ENCODE data around the gene PTPRM. TPM values are rescaled to one million over a fixed set of nuclear protein-coding genes. Genes with fewer than 3 reads are reported as not detected.

Gene PTPRM
- total RNA-seq, 1 donor from 2014 or later, result 63.2 TPM

GRCh38 chr18:7840411-7840810 is 273.3 kb downstream of the PTPRM start:
- TF ChIP-seq, protein P1, sequence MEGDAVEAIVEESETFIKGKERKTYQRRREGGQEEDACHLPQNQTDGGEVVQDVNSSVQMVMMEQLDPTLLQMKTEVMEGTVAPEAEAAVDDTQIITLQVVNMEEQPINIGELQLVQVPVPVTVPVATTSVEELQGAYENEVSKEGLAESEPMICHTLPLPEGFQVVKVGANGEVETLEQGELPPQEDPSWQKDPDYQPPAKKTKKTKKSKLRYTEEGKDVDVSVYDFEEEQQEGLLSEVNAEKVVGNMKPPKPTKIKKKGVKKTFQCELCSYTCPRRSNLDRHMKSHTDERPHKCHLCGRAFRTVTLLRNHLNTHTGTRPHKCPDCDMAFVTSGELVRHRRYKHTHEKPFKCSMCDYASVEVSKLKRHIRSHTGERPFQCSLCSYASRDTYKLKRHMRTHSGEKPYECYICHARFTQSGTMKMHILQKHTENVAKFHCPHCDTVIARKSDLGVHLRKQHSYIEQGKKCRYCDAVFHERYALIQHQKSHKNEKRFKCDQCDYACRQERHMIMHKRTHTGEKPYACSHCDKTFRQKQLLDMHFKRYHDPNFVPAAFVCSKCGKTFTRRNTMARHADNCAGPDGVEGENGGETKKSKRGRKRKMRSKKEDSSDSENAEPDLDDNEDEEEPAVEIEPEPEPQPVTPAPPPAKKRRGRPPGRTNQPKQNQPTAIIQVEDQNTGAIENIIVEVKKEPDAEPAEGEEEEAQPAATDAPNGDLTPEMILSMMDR (conservative IDR thresholded peaks at IDR 0.05; ENCODE audit: low read depth, low read length), result no peak
- H3K4me3 ChIP-seq (ENCODE audit: low read depth, low read length), result no peak overlapping the region

GRCh38 chr18:7844017-7844416 is 276.9 kb downstream of the PTPRM start:
- TF ChIP-seq, protein P1 (conservative IDR thresholded peaks at IDR 0.05; ENCODE audit: low read depth, low read length), result no peak
- DNase-seq (ENCODE audit: low read depth), result no peak
- H3K4me3 ChIP-seq (ENCODE audit: low read depth, low read length), result no peak overlapping the region

More at GRCh38 chr18:7840411-7840810, 273.3 kb downstream of the PTPRM start:
- DNase-seq (ENCODE audit: low read depth), result no peak

DNA sequence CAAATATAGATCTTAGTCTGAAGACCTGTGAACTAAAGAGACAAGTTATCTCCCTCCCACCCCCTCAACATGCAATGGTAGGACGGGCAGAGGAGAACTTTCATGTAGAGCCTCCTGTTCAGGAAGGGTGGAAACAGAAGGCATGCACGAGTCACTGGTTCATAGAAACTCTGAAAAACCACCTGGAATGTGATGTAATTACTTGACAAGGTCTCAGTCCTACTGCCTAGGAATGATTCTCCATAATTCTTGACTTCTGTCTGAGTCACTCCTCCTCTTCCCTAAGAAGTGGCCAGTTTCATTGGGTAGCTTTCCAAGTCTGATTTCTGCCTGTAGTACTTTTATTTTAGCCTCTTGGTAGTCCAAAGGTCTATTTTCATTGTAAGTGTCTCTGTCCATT is 277.3 kb downstream of the PTPRM start:
- TF ChIP-seq, protein P1 (conservative IDR thresholded peaks at IDR 0.05; ENCODE audit: low read depth, low read length), result no peak
- no peak overlapping the region for H3K4me3 ChIP-seq (ENCODE audit: low read depth, low read length)
- DNase-seq (ENCODE audit: low read depth), result peak; percentile 43

- no peak overlapping the region for H3K4me3 ChIP-seq (ENCODE audit: low read depth, low read length)
- DNase-seq (ENCODE audit: low read depth), result no peak
- TF ChIP-seq, protein P1 (conservative IDR thresholded peaks at IDR 0.05; ENCODE audit: low read depth, low read length), result no peak
These were observed 279.2 kb downstream of the PTPRM start for GRCh38 chr18:7846335-7846734.

DNA sequence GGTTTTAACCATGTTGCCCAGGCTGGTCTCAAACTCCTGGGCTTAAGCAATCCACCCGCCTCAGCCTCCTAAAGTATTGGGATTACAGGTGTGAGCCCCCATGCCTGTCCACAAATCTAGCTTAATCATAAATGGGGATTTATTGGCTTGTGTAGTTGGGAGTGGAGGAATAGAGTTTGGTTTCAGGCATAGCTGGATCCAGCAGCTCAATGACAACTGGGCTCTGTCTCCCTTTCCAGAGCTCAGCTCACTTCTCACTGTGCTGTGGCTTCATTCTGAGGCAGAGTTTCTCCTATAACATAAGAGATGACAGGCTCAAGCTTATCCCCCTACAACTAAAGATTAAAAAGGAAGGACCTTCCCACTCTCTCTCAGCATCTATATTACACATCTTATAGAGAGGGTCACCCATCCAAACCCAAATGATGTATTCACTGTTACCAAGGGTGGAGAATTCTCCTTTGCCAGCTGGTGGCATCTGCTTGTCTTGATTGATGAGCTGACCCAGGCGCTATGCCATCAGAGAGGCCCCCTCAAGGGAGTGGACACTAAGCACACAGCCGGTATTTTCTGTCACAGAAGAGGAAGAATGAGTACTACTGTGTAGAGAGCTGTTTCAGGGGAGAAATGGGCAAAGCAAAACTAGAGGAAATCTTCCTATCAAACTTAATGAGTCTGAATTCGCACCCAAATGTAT is 280.4 kb downstream of the PTPRM start:
- TF ChIP-seq, protein P1 (conservative IDR thresholded peaks at IDR 0.05; ENCODE audit: low read depth, low read length), result no peak
- H3K4me3 ChIP-seq (ENCODE audit: low read depth, low read length), result no peak overlapping the region
- DNase-seq (ENCODE audit: low read depth), result no peak

GRCh38 chr18:7848054-7848412 is 280.9 kb downstream of the PTPRM start:
- H3K4me3 ChIP-seq (ENCODE audit: low read depth, low read length), result no peak overlapping the region
- no peak for DNase-seq (ENCODE audit: low read depth)
- TF ChIP-seq, protein P1 (conservative IDR thresholded peaks at IDR 0.05; ENCODE audit: low read depth, low read length), result no peak

GRCh38 chr18:7850446-7850845 is 283.3 kb downstream of the PTPRM start:
- TF ChIP-seq, protein P1 (conservative IDR thresholded peaks at IDR 0.05; ENCODE audit: low read depth, low read length), result no peak
- no peak overlapping the region for H3K4me3 ChIP-seq (ENCODE audit: low read depth, low read length)

More at GRCh38 chr18:7850446-7850845, 283.3 kb downstream of the PTPRM start:
- DNase-seq (ENCODE audit: low read depth), result no peak
